Uterus (tissue), 4 donors: Measurements from ENCODE around the gene MTHFR. TPM values are rescaled to one million over a fixed set of nuclear protein-coding genes. Genes with fewer than 3 reads are reported as not detected.
"Not testable (repeated sequence)": the region's sequence is repeated elsewhere in the genome, so short reads cannot be mapped to it uniquely, and the experiment has no call there.

Experiments
- DNase-seq, 2 donors: peaks; one replicate each; pipeline ENCODE4 v3.0.0-alpha.2; 2019 to 2020
- H3K27ac ChIP-seq, 2 donors: fragments of 200-600 bp; sonication (generic); 1 replicate in 1 of 2; 2 replicates in 1 of 2; pipeline ENCODE4 v1.5.1; 2016 to 2018
- H3K27me3 ChIP-seq, 2 donors: fragments of 200-600 bp; sonication (generic); one replicate each; pipeline ENCODE4 v1.5.1; 2018 to 2019; ENCODE audit warnings: control low read depth in 1 of 2
- H3K36me3 ChIP-seq, 2 donors: fragments of 200-600 bp; sonication (generic); one replicate each; pipeline ENCODE4 v1.5.1; 2019; ENCODE audit warnings: control low read depth in 1 of 2
- H3K4me1 ChIP-seq, 2 donors: fragments of 200-600 bp; sonication (generic); one replicate each; pipeline ENCODE4 v1.5.1; 2018 to 2019; ENCODE audit warnings: control low read depth in 1 of 2
- H3K4me3 ChIP-seq, 2 donors: fragments of 200-600 bp; sonication (generic); 1 replicate in 1 of 2; 2 replicates in 1 of 2; pipeline ENCODE4 v1.5.1; 2018 to 2019; ENCODE audit warnings: mild to moderate bottlenecking in 1 of 2
- H3K9me3 ChIP-seq, 2 donors: fragments of 200-600 bp; sonication (generic); one replicate each; pipeline ENCODE4 v1.5.1; 2019; ENCODE audit warnings: control low read depth in 1 of 2
- POLR2A ChIP-seq, 2 donors: fragments of 450-650 bp; IDR thresholded peaks; one replicate each; pipeline ENCODE4 v1.6.1; 2016; ENCODE audit warnings: antibody characterized with exemption in 2 of 2, mild to moderate bottlenecking in 1 of 2, moderate library complexity in 1 of 2
- intact Hi-C: fragments of 100-400 bp; cut with DNase I; formaldehyde crosslinking; loops from one replicate; pipeline ENCODE4 v1.15.1; 2023; ENCODE audit warnings: low total_unique reads
- total RNA-seq, 4 donors: library from RNA; depleted of rRNA in 3 of 4; stranded (reverse); fragments of >200 nt in 3 of 4; gene quantifications; one replicate each; pipeline versions ENCODE4 v1.1.0 to v1.2.4, GENCODE V29; 2014 to 2023
- TF ChIP-seq, protein P1 (sequence below), 4 experiments: fragments of 200-600 bp in 2 of 4; fragments of 450-650 bp in 2 of 4; sonication (generic) in 2 of 4; IDR thresholded peaks; one replicate each; pipeline ENCODE4 v1.5.1; 2016 to 2019; ENCODE audit warnings: antibody characterized with exemption in 4 of 4, mild to moderate bottlenecking in 2 of 4, moderate library complexity in 1 of 4
- donor health status: DM: yes; HTN: yes; CAD: no.

The MTHFR gene
- total RNA-seq, 4 donors from 2014 or later = 15.0 to 56.8 (median 29.9) TPM

DNA sequence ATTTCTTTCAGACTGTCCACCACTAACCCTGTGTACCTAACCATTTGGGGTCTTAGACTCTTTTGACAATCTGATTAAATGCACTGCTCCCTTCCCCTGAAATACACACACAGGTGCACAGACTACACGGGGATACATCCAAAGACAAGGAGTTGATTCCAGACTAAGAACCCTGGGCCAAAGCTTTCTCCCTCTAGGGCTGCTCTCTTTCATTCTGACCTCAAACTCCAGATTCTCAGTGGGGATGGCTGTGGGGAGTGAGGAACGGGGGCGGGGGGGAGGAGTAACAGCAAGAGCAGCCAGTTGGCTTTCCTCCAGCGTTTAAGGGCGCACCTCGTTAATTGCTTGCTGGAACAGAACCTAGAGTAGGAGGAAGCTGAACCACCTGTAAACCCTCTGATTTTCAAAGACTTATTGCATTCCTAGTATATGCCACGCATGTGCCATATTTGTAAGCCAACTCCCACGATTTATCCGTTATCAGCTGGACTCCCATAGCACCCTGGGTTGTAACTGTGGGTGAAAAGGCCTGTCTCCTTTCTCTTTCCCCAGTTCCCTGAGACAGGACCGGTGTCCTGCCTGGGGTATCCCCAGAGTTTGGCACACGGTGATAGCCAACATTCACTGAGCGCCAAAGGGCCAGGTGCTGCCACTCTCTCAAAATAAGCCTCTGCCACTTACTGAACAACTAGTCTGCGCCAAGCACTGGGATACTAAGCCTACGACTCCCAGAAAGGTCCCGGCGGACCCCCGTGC is 920 bp downstream of the MTHFR start:
- TF ChIP-seq, protein P1, sequence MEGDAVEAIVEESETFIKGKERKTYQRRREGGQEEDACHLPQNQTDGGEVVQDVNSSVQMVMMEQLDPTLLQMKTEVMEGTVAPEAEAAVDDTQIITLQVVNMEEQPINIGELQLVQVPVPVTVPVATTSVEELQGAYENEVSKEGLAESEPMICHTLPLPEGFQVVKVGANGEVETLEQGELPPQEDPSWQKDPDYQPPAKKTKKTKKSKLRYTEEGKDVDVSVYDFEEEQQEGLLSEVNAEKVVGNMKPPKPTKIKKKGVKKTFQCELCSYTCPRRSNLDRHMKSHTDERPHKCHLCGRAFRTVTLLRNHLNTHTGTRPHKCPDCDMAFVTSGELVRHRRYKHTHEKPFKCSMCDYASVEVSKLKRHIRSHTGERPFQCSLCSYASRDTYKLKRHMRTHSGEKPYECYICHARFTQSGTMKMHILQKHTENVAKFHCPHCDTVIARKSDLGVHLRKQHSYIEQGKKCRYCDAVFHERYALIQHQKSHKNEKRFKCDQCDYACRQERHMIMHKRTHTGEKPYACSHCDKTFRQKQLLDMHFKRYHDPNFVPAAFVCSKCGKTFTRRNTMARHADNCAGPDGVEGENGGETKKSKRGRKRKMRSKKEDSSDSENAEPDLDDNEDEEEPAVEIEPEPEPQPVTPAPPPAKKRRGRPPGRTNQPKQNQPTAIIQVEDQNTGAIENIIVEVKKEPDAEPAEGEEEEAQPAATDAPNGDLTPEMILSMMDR (IDR thresholded peaks at IDR 0.05) = no peak
- no peak for TF ChIP-seq POLR2A (IDR thresholded peaks at IDR 0.05)
- peak; percentile 75 to 77 for DNase-seq
- Histone ChIP-seq H3K27me3 (no peaks in the 10 kb centered on the region), H3K4me3 (peak overlapping the region; percentile 62 to 76), H3K4me1 (peaks cover 6 to 23% of the 10 kb centered on the region in 2 donors), H3K27ac (peak overlapping the region; percentile 99), H3K36me3 (no peaks in the 10 kb centered on the region), H3K9me3 (no peaks in the 10 kb centered on the region)
- intact Hi-C loops = loop anchor here (10.0 kb wide), 1 partner anchor 70 kb away; the partner anchor contains the start of gene AGTRAP

DNA sequence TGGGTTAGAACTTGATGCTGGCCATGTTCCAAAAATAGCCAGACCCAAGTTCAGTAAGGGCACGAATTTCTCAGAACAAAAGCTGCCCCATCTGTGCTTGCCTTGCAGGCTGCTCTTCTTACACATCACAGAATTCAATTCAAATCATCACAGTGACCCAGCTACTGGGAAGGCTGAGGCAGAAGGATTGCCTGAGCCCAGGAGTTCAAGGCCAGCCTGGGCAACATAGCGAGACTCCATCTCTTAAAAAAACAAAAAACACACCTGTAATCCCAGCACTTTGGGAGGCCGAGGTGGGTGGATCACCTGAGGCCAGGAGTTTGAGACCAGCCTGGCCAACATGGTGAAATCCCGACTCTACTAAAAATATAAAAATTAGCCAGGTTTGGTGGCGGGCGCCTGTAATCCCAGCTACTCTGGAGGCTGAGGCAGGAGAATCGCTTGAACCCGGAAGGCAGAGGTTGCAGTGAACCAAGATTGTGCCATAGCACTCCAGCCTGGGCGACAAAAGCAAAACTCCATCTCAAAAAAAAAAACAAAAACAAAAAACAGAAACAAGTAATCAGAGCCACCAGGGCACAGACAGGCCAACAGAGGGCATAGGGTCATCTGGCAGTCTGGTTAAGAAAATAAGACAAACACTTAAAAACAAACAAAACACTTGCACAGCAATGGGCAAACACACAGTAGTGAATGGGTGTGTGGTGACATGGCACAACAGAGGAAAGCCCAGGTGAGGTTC is 1.7 kb downstream of the MTHFR start:
- not testable (repeated sequence) for H3K9me3 ChIP-seq, H3K27me3 ChIP-seq, H3K36me3 ChIP-seq, DNase-seq
- intact Hi-C loops = loop anchor here (10.0 kb wide), 1 partner anchor 69 kb away; the partner anchor contains the start of gene AGTRAP
- Histone ChIP-seq H3K4me3 (peak overlapping the region; percentile 1 to 62), H3K27ac (peak overlapping the region; percentile 99), H3K4me1 (peaks cover 6 to 23% of the 10 kb centered on the region in 2 donors)

DNA sequence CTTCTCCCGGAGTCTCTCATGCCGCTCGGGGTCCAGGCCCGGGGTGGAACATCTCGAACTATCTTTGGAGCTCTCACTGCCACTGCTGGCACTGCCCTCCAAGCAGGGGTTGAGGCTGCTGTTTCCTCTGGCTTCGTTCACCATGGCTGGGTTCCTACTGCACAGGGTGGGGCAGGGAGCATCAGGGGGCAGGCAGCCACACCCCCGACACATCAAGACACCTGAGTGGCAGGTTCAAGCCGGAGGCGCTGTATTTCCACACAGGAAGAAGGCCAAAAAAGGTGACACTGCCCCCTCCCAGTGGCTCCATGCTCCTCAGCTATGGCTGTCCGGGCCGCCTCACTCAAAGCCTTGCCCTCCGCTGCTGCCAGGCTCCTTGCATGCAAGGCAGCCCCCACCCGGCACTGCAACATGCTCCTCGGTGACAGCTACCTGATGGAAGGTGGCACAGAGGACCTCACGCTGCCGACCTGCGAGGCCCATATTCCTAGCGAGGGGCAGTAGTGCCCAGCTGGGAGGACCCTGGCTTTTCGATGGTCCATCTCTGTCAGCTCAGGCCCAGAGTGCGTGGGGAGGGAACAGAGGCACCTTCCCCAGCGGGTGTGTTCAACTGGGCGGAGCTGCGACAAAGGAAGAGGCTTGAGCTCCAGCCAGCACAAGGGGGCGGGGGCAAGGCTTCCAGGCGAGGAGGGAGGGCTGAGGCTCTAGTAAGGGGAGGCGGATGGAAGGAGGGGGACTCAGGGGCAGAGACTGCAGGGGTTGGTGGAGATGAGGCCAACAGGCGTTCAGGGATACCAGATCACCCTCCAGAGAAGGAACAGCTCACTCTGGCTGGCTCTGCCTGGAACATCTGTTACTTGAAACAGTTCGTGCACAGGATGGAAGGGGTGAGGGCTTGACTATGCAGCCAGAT is 2.5 kb downstream of the MTHFR start:
- H3K9me3 ChIP-seq = no peaks in the 10 kb centered on the region
- peak overlapping the region; percentile 30 to 45 for H3K4me3 ChIP-seq
- intact Hi-C loops = loop anchor here (10.0 kb wide), 1 partner anchor 68 kb away; the partner anchor contains the start of gene AGTRAP
- peak overlapping the region; percentile 99 for H3K27ac ChIP-seq
- peak; percentile 95 for DNase-seq
- TF ChIP-seq, protein P1 (IDR thresholded peaks at IDR 0.05) = peak in 2 of 4 experiments; percentile 2 to 9
- peak; percentile 64 to 66 for TF ChIP-seq POLR2A (IDR thresholded peaks at IDR 0.05)
- H3K4me1 ChIP-seq = peaks cover 4 to 23% of the 10 kb centered on the region in 2 donors
- H3K27me3 ChIP-seq = no peaks in the 10 kb centered on the region
- H3K36me3 ChIP-seq = no peaks in the 10 kb centered on the region

DNA sequence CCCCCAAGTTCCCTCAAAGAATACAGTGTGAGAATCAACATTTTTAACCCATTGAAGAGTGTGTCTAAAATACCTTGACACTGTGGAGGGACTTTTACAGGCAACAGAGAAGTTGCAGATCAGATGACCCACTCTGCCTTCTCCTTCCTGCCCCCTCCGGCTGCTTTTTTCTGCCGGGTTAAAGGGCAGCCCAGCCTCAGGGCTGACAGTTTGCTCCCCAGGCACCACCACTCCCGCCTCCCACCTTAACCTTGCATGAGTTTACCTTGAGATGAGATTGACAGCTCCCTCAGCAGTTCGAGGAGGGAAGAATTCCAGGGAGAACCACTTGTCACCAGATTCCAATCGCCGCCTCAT is 3.2 kb downstream of the MTHFR start:
- Histone ChIP-seq H3K27me3 (no peaks in the 10 kb centered on the region), H3K36me3 (no peaks in the 10 kb centered on the region), H3K27ac (peak overlapping the region; percentile 99), H3K4me1 (peaks cover 0 to 23% of the 10 kb centered on the region in 2 donors), H3K9me3 (no peaks in the 10 kb centered on the region), H3K4me3 (peak overlapping the region; percentile 30 to 45)
- DNase-seq = no peak
- intact Hi-C loops = loop anchor here (10.0 kb wide), 1 partner anchor 68 kb away; the partner anchor contains the start of gene AGTRAP
- no peak for TF ChIP-seq POLR2A (IDR thresholded peaks at IDR 0.05)
- TF ChIP-seq, protein P1 (IDR thresholded peaks at IDR 0.05) = no peak
